ENCODE data around the gene R3HDM2.
"Not testable (repeated sequence)": the region's sequence is repeated elsewhere in the genome, so short reads cannot be mapped to it uniquely, and the experiment has no call there.

Gene R3HDM2

GRCh38 chr12:57309420-57309819, 121.4 kb downstream of the R3HDM2 start:
- no peaks in the 10 kb centered on the region for H3K4me1 ChIP-seq (ENCODE audit: control insufficient read depth, insufficient read depth, low read length)
- H3K4me3 ChIP-seq (ENCODE audit: insufficient read depth, low read depth, low read length) = no peak overlapping the region
- H3K9me3 ChIP-seq (ENCODE audit: control insufficient read depth, low read length) = no peaks in the 10 kb centered on the region
- no peaks in the 10 kb centered on the region for H3K27me3 ChIP-seq (ENCODE audit: control insufficient read depth, insufficient read depth, low read length, poor library complexity, severe bottlenecking)
- no peaks in the 10 kb centered on the region for H3K36me3 ChIP-seq (ENCODE audit: control insufficient read depth, insufficient read depth, low read length)
- H3K27ac ChIP-seq (ENCODE audit: insufficient read depth, low read depth, low read length, poor library complexity, severe bottlenecking) = no peak overlapping the region
- WGBS, 2 experiments = 88 to 90% methylated on average over 2 of the region's 2 CpGs

- Histone ChIP-seq H3K4me1 (ENCODE audit: control insufficient read depth, insufficient read depth, low read length) (no peaks in the 10 kb centered on the region), H3K9me3 (ENCODE audit: control insufficient read depth, low read length) (no peaks in the 10 kb centered on the region), H3K4me3 (ENCODE audit: insufficient read depth, low read depth, low read length) (no peak overlapping the region), H3K27me3 (ENCODE audit: control insufficient read depth, insufficient read depth, low read length, poor library complexity, severe bottlenecking) (no peaks in the 10 kb centered on the region), H3K36me3 (ENCODE audit: control insufficient read depth, insufficient read depth, low read length) (no peaks in the 10 kb centered on the region), H3K27ac (ENCODE audit: insufficient read depth, low read depth, low read length, poor library complexity, severe bottlenecking) (no peak overlapping the region)
- 90 to 93% methylated on average over 3 of the region's 3 CpGs for WGBS, 2 experiments
Observed at GRCh38 chr12:57300961-57301584, 129.8 kb downstream of the R3HDM2 start.

- Histone ChIP-seq H3K36me3 (ENCODE audit: control insufficient read depth, insufficient read depth, low read length) (no peaks in the 10 kb centered on the region), H3K4me1 (ENCODE audit: control insufficient read depth, insufficient read depth, low read length) (no peaks in the 10 kb centered on the region), H3K9me3 (ENCODE audit: control insufficient read depth, low read length) (no peaks in the 10 kb centered on the region), H3K27me3 (ENCODE audit: control insufficient read depth, insufficient read depth, low read length, poor library complexity, severe bottlenecking) (no peaks in the 10 kb centered on the region), H3K27ac (ENCODE audit: insufficient read depth, low read depth, low read length, poor library complexity, severe bottlenecking) (no peak overlapping the region), H3K4me3 (ENCODE audit: insufficient read depth, low read depth, low read length) (no peak overlapping the region)
- WGBS, 2 experiments = 37 to 85% methylated on average over 1 of the region's 1 CpG
Observed at GRCh38 chr12:57299514-57300016, 131.3 kb downstream of the R3HDM2 start.

GRCh38 chr12:57296291-57296690, 134.6 kb downstream of the R3HDM2 start:
- WGBS, 2 experiments = 93 to 97% methylated on average over 3 to 4 of the region's 4 CpGs
- Histone ChIP-seq H3K9me3 (ENCODE audit: control insufficient read depth, low read length) (no peaks in the 10 kb centered on the region), H3K4me1 (ENCODE audit: control insufficient read depth, insufficient read depth, low read length) (no peaks in the 10 kb centered on the region), H3K36me3 (ENCODE audit: control insufficient read depth, insufficient read depth, low read length) (peaks cover under 1% of the 10 kb centered on the region), H3K27me3 (ENCODE audit: control insufficient read depth, insufficient read depth, low read length, poor library complexity, severe bottlenecking) (no peaks in the 10 kb centered on the region), H3K27ac (ENCODE audit: insufficient read depth, low read depth, low read length, poor library complexity, severe bottlenecking) (no peak overlapping the region), H3K4me3 (ENCODE audit: insufficient read depth, low read depth, low read length) (no peak overlapping the region)

GRCh38 chr12:57282073-57282472, 148.8 kb downstream of the R3HDM2 start:
- H3K27me3 ChIP-seq (ENCODE audit: control insufficient read depth, insufficient read depth, low read length, poor library complexity, severe bottlenecking); H3K4me3 ChIP-seq (ENCODE audit: insufficient read depth, low read depth, low read length); H3K9me3 ChIP-seq (ENCODE audit: control insufficient read depth, low read length); H3K4me1 ChIP-seq (ENCODE audit: control insufficient read depth, insufficient read depth, low read length); H3K27ac ChIP-seq (ENCODE audit: insufficient read depth, low read depth, low read length, poor library complexity, severe bottlenecking): not testable (repeated sequence)
- peaks cover 12% of the 10 kb centered on the region for H3K36me3 ChIP-seq (ENCODE audit: control insufficient read depth, insufficient read depth, low read length)
- 89 to 94% methylated on average over 12 of the region's 12 CpGs for WGBS, 2 experiments

- no peaks in the 10 kb centered on the region for H3K9me3 ChIP-seq (ENCODE audit: control insufficient read depth, low read length)
- 84 to 86% methylated on average over 9 of the region's 9 CpGs for WGBS, 2 experiments
- no peaks in the 10 kb centered on the region for H3K27me3 ChIP-seq (ENCODE audit: control insufficient read depth, insufficient read depth, low read length, poor library complexity, severe bottlenecking)
- no peaks in the 10 kb centered on the region for H3K4me1 ChIP-seq (ENCODE audit: control insufficient read depth, insufficient read depth, low read length)
- no peak overlapping the region for H3K4me3 ChIP-seq (ENCODE audit: insufficient read depth, low read depth, low read length)
- peaks cover 12% of the 10 kb centered on the region for H3K36me3 ChIP-seq (ENCODE audit: control insufficient read depth, insufficient read depth, low read length)
- no peak overlapping the region for H3K27ac ChIP-seq (ENCODE audit: insufficient read depth, low read depth, low read length, poor library complexity, severe bottlenecking)
Observed at GRCh38 chr12:57280211-57281062, 150.4 kb downstream of the R3HDM2 start.

- WGBS, 2 experiments = 97% methylated on average over 15 of the region's 15 CpGs
- peaks cover 12% of the 10 kb centered on the region for H3K36me3 ChIP-seq (ENCODE audit: control insufficient read depth, insufficient read depth, low read length)
- no peak overlapping the region for H3K4me3 ChIP-seq (ENCODE audit: insufficient read depth, low read depth, low read length)
- H3K9me3 ChIP-seq (ENCODE audit: control insufficient read depth, low read length) = no peaks in the 10 kb centered on the region
- H3K4me1 ChIP-seq (ENCODE audit: control insufficient read depth, insufficient read depth, low read length) = no peaks in the 10 kb centered on the region
- H3K27ac ChIP-seq (ENCODE audit: insufficient read depth, low read depth, low read length, poor library complexity, severe bottlenecking) = no peak overlapping the region
- no peaks in the 10 kb centered on the region for H3K27me3 ChIP-seq (ENCODE audit: control insufficient read depth, insufficient read depth, low read length, poor library complexity, severe bottlenecking)
Observed at GRCh38 chr12:57278465-57279381, 152.1 kb downstream of the R3HDM2 start.

- H3K27me3 ChIP-seq (ENCODE audit: control insufficient read depth, insufficient read depth, low read length, poor library complexity, severe bottlenecking) = no peaks in the 10 kb centered on the region
- WGBS, 2 experiments = 88 to 94% methylated on average over 3 to 4 of the region's 4 CpGs
- H3K9me3 ChIP-seq (ENCODE audit: control insufficient read depth, low read length) = no peaks in the 10 kb centered on the region
- H3K36me3 ChIP-seq (ENCODE audit: control insufficient read depth, insufficient read depth, low read length) = peaks cover 12% of the 10 kb centered on the region
- H3K4me3 ChIP-seq (ENCODE audit: insufficient read depth, low read depth, low read length) = no peak overlapping the region
- no peak overlapping the region for H3K27ac ChIP-seq (ENCODE audit: insufficient read depth, low read depth, low read length, poor library complexity, severe bottlenecking)
- no peaks in the 10 kb centered on the region for H3K4me1 ChIP-seq (ENCODE audit: control insufficient read depth, insufficient read depth, low read length)
Observed at GRCh38 chr12:57276935-57277563, 153.8 kb downstream of the R3HDM2 start.

- H3K4me3 ChIP-seq (ENCODE audit: insufficient read depth, low read depth, low read length); H3K27ac ChIP-seq (ENCODE audit: insufficient read depth, low read depth, low read length, poor library complexity, severe bottlenecking); H3K27me3 ChIP-seq (ENCODE audit: control insufficient read depth, insufficient read depth, low read length, poor library complexity, severe bottlenecking); H3K4me1 ChIP-seq (ENCODE audit: control insufficient read depth, insufficient read depth, low read length); H3K9me3 ChIP-seq (ENCODE audit: control insufficient read depth, low read length): not testable (repeated sequence)
- 96 to 97% methylated on average over 5 to 6 of the region's 6 CpGs for WGBS, 2 experiments
- H3K36me3 ChIP-seq (ENCODE audit: control insufficient read depth, insufficient read depth, low read length) = peaks cover 12% of the 10 kb centered on the region
Observed at GRCh38 chr12:57276233-57276632, 154.6 kb downstream of the R3HDM2 start.
